HG03565 (cell line): Measurements from ENCODE around the gene OR10G4.
"Not testable (repeated sequence)": the region's sequence is repeated elsewhere in the genome, so short reads cannot be mapped to it uniquely, and the experiment has no call there.

ENCODE experiments used
- ATAC-seq: cut with Tn5 transposase; IDR thresholded peaks from one replicate; pipeline ENCODE4 v1.9.1; 2021; ENCODE audit warnings: mild to moderate bottlenecking, moderate library complexity; ENCODE audit not compliant: unreplicated experiment

Gene OR10G4, protein sequence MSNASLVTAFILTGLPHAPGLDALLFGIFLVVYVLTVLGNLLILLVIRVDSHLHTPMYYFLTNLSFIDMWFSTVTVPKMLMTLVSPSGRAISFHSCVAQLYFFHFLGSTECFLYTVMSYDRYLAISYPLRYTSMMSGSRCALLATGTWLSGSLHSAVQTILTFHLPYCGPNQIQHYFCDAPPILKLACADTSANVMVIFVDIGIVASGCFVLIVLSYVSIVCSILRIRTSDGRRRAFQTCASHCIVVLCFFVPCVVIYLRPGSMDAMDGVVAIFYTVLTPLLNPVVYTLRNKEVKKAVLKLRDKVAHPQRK

DNA sequence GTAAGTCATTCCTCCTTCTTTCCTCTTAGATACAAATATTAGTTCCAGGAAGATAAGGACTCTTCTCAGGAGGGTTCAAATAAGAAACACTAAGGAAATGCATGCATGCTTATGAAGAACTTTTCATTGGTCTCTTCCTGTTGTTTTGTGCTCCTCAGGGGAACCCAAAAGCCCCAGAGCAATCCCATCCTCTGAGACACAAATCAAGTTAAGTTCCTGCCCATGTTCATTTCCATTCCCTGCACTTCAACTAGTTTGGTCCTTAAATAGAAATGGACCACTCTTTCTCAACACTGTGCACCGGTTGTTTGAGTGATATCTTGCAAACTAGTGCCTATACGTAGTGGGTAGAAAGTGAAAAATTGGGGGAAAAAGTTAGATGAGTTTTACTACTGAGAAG is at the start of gene OR10G4:
OR10G4 (plus strand) TSS at position 301 of the 400 bp plus-strand sequence. CDS start 2,578 bp downstream, outside the sequence.
- ATAC-seq: no peak

DNA sequence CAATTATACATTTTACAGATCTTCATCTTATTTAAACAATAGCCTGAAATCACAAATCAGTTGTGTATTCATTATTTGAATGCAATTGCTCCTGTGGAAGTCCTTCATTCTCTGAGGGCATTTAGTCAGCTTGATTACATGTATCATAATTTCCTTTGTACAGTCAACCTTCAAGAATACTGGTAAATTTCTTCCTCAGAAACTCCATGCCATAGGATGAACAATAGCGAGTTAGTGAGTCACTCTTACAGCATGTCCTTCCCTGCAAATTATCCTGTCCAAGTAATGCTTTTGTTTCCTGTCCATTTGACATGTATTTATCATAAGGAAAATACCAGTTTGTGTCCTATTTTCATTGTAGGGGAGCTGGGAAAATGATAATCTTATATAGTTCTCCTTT is 39.0 kb upstream of the OR10G4 start:
- ATAC-seq: no peak

DNA sequence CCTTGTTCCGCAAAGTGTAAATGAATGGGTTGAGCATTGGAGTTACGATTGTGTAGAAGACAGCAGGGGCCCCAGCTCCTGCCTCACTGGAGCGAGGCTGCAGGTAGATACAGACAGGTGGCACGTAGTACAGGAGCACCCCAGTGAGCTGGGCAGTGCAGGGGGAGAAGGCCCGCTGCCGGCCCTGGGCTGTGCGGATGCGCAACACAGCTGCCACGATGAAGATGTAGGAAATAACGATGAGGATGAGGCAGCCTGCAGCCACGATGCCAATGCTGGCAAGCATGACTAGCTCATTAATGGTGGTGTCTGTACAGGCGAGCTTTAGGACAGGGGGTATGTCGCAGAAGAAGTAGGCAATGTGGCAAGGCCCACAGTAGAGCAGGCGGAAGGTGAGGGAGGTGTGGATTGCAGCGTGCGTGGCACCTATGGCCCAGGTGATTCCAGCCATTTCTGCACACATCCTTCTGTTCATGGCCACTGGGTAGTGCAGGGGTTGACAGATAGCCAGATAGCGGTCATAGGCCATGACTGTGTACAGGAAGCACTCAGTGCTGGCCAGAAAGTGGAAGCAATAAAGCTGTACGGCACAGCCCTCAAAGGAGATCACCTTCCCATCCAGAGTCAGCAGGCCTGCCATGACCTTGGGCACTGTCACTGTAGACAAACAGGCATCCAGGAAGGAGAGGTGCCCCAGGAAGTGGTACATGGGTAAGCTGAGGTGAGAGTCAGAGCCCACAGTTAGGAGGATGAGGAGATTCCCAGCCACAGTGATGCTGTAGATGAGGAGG is 35.8 kb upstream of the OR10G4 start:
- no peak for ATAC-seq

DNA sequence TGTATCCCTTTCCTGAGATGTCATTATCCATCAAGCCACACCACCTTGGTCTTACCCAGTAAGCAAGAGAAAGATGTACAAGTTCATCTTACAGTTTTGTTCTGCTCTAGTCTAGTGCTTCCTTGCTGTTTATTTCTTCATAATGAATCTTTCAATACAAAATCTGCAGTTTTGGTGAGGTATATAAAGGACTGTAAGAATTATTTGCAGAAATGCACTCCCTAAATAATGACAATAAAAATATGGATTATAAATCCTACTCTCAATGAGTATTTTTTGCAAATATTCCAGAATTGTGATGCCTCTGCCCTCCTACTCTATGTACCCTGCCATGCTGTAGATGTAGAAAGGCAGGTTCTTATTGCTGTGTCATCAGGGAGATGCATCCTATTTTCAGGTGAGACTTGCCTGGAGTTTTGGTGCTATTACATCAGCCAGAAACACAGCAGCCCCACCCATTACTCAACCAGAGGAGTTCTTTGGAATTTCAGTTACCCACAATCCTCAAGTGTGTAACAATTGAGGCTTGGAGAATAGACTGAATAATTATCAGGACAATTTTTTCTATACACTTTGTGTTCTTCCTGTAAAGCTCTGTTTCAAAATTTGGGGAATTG is 35.0 kb upstream of the OR10G4 start, which contains the start of gene OR10S1:
OR10S1 (minus strand) TSS at position 51 of the 617 bp plus-strand sequence. CDS start 117 bp downstream, outside the sequence.
- no peak for ATAC-seq

DNA sequence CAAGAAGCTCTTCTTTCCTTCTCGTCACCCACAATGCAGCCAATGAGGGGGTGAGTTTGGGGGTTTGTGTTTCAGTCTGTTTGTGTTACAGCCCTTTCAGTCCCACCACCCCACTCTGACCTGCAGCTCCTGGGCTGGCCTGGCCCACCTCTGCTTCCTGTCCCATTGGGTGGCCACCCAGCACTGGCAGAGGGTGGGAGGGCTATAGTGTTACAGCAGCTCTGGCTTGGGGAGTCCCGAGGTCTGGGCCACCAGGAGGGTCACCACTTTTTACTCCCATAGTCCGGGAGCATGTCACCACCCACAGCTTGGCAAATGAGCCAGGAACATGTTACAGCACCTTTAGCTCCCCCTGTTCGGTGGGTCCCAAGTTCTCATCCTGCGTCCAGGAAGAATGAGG is 33.5 kb upstream of the OR10G4 start:
- no peak for ATAC-seq

DNA sequence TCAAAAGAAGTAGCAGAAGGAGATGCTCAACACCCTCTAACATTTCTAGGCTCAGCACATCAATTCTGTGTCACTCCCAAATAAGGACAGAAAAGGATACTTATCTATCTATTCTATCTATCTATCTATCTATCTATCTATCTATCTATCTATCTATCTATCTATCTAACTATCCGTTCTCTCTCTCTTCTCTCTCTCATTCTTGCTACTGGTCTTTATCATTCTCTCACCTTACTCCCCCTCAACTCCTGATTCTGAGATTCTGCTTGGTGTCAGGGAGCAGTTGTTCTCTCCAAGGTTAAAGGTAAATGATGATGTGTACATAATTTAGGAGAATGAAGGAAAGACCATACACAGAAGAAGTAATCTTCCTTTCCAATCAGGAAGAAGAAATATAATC is 17.7 kb upstream of the OR10G4 start, which contains the start of gene OR10G6:
OR10G6 (minus strand) TSS at position 43 of the 400 bp plus-strand sequence; CDS start at position 43, 0 bp downstream.
- no peak for ATAC-seq

DNA sequence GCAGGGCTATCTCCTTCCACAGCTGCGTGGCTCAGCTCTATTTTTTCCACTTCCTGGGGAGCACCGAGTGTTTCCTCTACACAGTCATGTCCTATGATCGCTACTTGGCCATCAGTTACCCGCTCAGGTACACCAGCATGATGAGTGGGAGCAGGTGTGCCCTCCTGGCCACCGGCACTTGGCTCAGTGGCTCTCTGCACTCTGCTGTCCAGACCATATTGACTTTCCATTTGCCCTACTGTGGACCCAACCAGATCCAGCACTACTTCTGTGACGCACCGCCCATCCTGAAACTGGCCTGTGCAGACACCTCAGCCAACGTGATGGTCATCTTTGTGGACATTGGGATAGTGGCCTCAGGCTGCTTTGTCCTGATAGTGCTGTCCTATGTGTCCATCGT is 3.0 kb downstream of the OR10G4 start:
- not testable (repeated sequence) for ATAC-seq

DNA sequence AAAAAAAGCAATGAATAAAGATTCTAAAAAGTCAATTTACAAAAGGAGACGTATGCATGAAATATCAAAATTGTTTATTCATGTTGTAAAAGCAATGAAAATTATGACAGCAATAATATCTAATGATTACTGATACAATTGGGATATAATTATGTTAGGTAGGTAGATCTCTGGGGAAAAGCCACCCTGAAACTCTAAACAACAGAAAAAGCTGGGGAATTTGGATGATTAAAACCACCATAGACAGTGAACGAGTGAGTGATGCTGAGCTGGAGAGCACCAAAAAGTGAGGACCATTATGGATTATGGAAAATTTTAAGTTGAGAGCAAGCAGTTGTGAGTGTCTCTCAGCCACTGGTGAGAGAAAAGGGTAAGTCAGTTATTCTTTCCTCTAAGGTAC is 13.7 kb downstream of the OR10G4 start, which contains the start of gene OR10G8:
OR10G8 (plus strand) TSS at position 301 of the 400 bp plus-strand sequence. CDS start 2,825 bp downstream, outside the sequence.
- ATAC-seq: no peak

DNA sequence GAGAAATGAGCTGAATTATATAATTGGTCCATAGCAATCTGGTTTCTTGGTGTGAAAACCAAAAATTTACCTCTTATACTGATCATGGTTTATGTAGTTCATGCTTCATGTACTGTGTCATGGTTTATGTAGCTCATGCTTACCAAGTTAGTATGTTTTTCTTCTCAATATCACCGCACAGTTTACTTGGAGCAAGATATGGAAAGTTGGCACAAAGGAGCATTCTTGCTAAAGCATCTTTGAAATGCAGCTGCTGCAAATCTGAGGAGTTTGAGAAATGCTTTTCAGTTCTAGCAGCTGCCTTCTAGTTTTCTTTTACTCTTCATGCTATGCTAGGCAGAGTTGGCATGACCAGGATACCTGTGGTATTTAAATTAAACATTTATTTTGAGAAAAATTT is 23.9 kb downstream of the OR10G4 start:
- ATAC-seq: no peak

DNA sequence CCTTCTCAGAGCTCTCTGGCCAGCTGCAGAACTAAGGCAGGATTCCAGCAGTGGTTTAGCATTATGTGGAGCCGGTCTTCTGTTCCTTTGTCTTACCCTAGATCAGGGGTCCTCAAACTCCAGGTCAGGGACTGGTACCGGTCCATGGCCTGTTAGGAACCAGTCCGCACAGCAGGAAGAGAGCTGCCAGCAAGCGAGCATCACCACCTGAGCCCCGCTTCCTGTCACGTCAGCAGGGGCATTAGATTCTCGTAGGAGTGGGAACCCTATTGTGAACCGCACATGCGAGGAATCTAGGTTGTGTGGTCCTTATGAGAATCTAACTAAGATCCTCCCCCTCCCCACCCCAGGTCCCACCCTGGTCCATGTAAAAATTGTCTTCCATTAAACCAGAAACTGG is 26.8 kb downstream of the OR10G4 start:
- no peak for ATAC-seq

DNA sequence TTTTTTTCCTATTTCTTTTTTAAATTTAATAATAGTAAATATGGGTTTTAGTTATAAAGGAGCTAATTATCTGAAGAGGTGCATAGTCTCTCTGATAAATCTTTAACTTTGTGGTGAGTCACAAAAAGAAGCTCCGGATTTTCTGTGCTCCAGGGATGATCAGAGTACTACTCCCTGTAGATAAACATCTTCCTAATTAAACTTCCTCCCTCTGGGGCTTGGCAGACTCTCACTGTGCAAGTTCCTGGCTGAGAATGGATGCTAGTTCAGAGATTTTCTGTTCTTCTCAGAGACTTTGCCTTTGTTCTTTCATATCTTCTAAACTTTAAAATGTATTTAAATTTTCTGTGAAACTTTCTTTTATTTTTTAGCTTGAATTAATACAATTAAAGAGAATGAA is 28.5 kb downstream of the OR10G4 start, which contains the start of gene OR10G7:
OR10G7 (minus strand) TSS at position 72 of the 400 bp plus-strand sequence. CDS start 2,324 bp downstream, outside the sequence.
- no peak for ATAC-seq

DNA sequence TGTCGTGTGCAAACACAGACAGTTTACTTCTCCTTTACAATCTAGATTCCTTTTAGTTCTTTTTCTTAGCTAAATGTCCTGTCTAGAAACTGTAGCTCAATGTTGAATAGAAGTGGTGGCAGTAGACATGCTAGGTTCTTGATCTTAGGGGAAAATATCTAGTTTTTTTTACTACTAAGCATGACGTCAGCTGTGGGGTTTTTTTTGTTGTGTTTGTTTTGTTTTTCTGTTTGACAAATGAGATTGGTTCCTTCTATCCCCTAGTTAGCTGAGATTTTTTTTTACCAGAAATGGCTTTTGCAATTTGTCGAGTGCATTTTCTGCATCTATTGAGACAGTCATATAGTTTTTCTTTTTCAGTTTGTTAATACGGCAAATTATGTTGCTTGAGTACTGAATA is 30.6 kb downstream of the OR10G4 start:
- ATAC-seq: no peak

DNA sequence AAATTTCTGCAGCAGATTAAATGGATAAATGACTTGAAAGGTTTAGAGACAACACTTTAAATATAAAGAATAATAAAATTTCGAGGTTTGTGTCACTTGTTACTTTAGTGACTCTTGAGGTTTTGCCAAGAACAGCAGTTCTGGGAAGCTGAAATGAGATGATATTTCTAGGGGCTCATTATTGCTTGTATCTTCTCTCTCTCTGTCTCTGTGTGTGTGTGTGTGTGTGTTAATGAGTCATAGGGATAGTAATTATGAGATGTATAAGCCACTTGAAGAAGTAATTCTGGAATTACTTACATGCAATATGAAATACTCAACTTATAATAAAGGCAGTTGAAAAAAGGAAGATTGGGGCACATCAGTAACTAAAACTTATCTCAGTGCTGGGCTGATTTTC is 38.0 kb downstream of the OR10G4 start:
- no peak for ATAC-seq

DNA sequence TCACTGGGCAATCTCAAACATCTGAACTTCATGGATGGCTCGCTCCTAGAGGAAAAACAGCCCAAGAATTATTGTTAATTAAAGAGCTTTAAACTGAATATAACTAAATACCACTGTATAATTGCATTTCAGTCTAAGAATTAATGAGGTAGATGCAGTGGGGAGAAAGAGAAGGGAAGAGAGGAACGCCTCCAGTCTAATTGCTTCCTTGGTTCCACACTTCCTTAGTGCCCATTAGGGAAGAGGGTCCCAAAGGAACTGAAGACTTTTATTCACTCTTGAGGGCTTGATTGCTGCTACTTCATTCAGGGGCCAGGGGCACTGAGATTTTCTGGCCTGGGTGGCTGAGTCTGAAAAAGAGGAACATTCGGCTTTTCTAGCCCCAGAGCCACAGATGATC is 40.2 kb downstream of the OR10G4 start:
- ATAC-seq: no peak
